ENCODE data around the gene KIF5B.

- no peak for TF ChIP-seq GATA2 (IDR thresholded peaks at IDR 0.05; ENCODE audit: low read depth, low read length)
- TF ChIP-seq GATA3 (IDR thresholded peaks at IDR 0.05; ENCODE audit: low read depth, low read length): no peak
Observed at GRCh38 chr10:31963589-31963980, 92.6 kb downstream of the KIF5B start.

All from SH-SY5Y (cell line).